Measurements from ENCODE around the gene TMC2. TPM values are rescaled to one million over a fixed set of nuclear protein-coding genes. Genes with fewer than 3 reads are reported as not detected.
A peak's percentile ranks its signal among the peaks of the same experiment; 100 is the strongest.

Gene TMC2
- total RNA-seq, 4 donors from 2014 or later = 0.19 TPM; not detected in 3

GRCh38 chr20:2653556-2654383, 117.4 kb downstream of the TMC2 start:
- H3K9me3 ChIP-seq = no peaks in the 10 kb centered on the region
- 20 to 30% methylated on average over 12 to 13 of the region's 24 CpGs for WGBS, 2 donors
- peaks cover 26 to 53% (median 42%) of the 10 kb centered on the region in 3 donors for H3K36me3 ChIP-seq
- TF ChIP-seq POLR2A (IDR thresholded peaks at IDR 0.05) = no peak
- TF ChIP-seq, protein P1, sequence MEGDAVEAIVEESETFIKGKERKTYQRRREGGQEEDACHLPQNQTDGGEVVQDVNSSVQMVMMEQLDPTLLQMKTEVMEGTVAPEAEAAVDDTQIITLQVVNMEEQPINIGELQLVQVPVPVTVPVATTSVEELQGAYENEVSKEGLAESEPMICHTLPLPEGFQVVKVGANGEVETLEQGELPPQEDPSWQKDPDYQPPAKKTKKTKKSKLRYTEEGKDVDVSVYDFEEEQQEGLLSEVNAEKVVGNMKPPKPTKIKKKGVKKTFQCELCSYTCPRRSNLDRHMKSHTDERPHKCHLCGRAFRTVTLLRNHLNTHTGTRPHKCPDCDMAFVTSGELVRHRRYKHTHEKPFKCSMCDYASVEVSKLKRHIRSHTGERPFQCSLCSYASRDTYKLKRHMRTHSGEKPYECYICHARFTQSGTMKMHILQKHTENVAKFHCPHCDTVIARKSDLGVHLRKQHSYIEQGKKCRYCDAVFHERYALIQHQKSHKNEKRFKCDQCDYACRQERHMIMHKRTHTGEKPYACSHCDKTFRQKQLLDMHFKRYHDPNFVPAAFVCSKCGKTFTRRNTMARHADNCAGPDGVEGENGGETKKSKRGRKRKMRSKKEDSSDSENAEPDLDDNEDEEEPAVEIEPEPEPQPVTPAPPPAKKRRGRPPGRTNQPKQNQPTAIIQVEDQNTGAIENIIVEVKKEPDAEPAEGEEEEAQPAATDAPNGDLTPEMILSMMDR (IDR thresholded peaks at IDR 0.05) = no peak
- H3K27ac ChIP-seq = peak overlapping the region in 3 of 4 donors; percentile 79 to 96 (median 85)
- intact Hi-C loops (cut with DNase I) = no loop called here
- no peaks in the 10 kb centered on the region for H3K27me3 ChIP-seq
- peaks cover 15 to 41% (median 22%) of the 10 kb centered on the region in 3 donors for H3K4me1 ChIP-seq
- peak overlapping the region; percentile 75 to 98 (median 85) for H3K4me3 ChIP-seq
- DNase-seq = no peak

DNA sequence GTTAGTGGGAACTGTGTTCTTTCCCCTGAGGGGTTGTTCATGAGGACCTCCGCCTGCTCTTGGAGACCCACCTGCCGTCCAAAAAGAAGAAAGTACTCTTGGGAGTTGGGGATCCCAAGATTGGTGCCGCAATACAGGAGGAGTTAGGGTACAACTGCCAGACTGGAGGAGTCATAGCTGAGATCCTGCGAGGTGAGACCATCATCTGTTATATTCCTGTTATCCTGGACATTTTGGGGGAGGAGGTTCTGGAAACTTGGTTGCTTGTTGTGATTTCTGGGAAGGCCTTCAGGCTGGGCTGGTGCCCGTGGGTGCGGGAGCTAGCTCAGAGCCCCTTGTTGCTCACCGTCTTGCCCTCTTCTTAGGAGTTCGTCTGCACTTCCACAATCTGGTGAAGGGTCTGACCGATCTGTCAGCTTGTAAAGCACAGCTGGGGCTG, 118.0 kb downstream of the TMC2 start:
- TF ChIP-seq, protein P1 (IDR thresholded peaks at IDR 0.05) = no peak
- no peak for TF ChIP-seq POLR2A (IDR thresholded peaks at IDR 0.05)
- intact Hi-C loops (cut with DNase I) = no loop called here
- WGBS, 2 donors = 67 to 75% methylated on average over 3 to 7 of the region's 9 CpGs
- H3K9me3 ChIP-seq = no peaks in the 10 kb centered on the region
- H3K27me3 ChIP-seq = no peaks in the 10 kb centered on the region
- no peak for DNase-seq
- peaks cover 15 to 41% (median 22%) of the 10 kb centered on the region in 3 donors for H3K4me1 ChIP-seq
- H3K36me3 ChIP-seq = peaks cover 32 to 60% (median 42%) of the 10 kb centered on the region in 3 donors
- H3K4me3 ChIP-seq = peak overlapping the region in 3 of 4 donors; percentile 75 to 98 (median 93)
- H3K27ac ChIP-seq = no peak overlapping the region

- no peaks in the 10 kb centered on the region for H3K27me3 ChIP-seq
- H3K4me3 ChIP-seq = peak overlapping the region in 1 of 4 donors; percentile 93
- peaks cover 32 to 64% (median 42%) of the 10 kb centered on the region in 3 donors for H3K36me3 ChIP-seq
- intact Hi-C loops (cut with DNase I) = no loop called here
- no peaks in the 10 kb centered on the region for H3K9me3 ChIP-seq
- WGBS, 2 donors = 40 to 100% methylated on average over 1 to 2 of the region's 3 CpGs
- no peak for TF ChIP-seq POLR2A (IDR thresholded peaks at IDR 0.05)
- TF ChIP-seq, protein P1 (IDR thresholded peaks at IDR 0.05) = no peak
- DNase-seq = no peak
- no peak overlapping the region for H3K27ac ChIP-seq
- peaks cover 15 to 41% (median 22%) of the 10 kb centered on the region in 3 donors for H3K4me1 ChIP-seq
Observed at GRCh38 chr20:2654831-2655230, 118.5 kb downstream of the TMC2 start.

GRCh38 chr20:2655331-2656116, 119.2 kb downstream of the TMC2 start:
- Histone ChIP-seq H3K9me3 (no peaks in the 10 kb centered on the region), H3K4me1 (peaks cover 15 to 41% (median 22%) of the 10 kb centered on the region in 3 donors), H3K4me3 (no peak overlapping the region), H3K36me3 (peaks cover 36 to 71% (median 42%) of the 10 kb centered on the region in 3 donors), H3K27ac (no peak overlapping the region), H3K27me3 (no peaks in the 10 kb centered on the region)
- DNase-seq = no peak
- TF ChIP-seq, protein P1 (IDR thresholded peaks at IDR 0.05) = no peak
- TF ChIP-seq POLR2A (IDR thresholded peaks at IDR 0.05) = no peak
- intact Hi-C loops (cut with DNase I) = no loop called here
- 86 to 92% methylated on average over 10 to 14 of the region's 17 CpGs for WGBS, 2 donors
